Colonic mucosa (tissue), 4 donors: Measurements from ENCODE around the gene ADAMTS4. TPM values are rescaled to one million over a fixed set of nuclear protein-coding genes. Genes with fewer than 3 reads are reported as not detected.

Experiments used
- DNase-seq: peaks from one replicate; pipeline ENCODE4 v3.0.0-alpha.2; 2020
- H3K27ac ChIP-seq: fragments of 200-600 bp; one replicate; pipeline ENCODE4 v1.8.0; 2021
- H3K27me3 ChIP-seq: fragments of 200-600 bp; one replicate; pipeline ENCODE4 v1.8.0; 2021
- H3K36me3 ChIP-seq: fragments of 200-600 bp; one replicate; pipeline ENCODE4 v1.8.0; 2021
- H3K4me1 ChIP-seq: fragments of 200-600 bp; one replicate; pipeline ENCODE4 v1.8.0; 2021; ENCODE audit warnings: mild to moderate bottlenecking
- H3K4me3 ChIP-seq: fragments of 200-600 bp; one replicate; pipeline ENCODE4 v1.8.0; 2021
- H3K9ac ChIP-seq, 2 donors: one replicate each; pipeline ENCODE4 v1.7.0; 2013; ENCODE audit warnings: control low read depth in 2 of 2, low read depth in 2 of 2, low read length in 2 of 2
- H3K9me3 ChIP-seq: fragments of 200-600 bp; one replicate; pipeline ENCODE4 v1.8.0; 2021
- CTCF ChIP-seq: fragments of 200-600 bp; IDR thresholded peaks from one replicate; pipeline ENCODE4 v1.8.0; 2022; ENCODE audit warnings: antibody characterized with exemption, mild to moderate bottlenecking
- intact Hi-C: fragments of 100-400 bp; cut with DNase I; formaldehyde crosslinking; loops from one replicate; pipeline ENCODE4 v1.14.1; 2022
- total RNA-seq, 2 donors: library from RNA; stranded (reverse); fragmentation: NEBNext Ultra II Directional in 1 of 2; extraction: Animal tissue kit (Norgen Biotek cat#: 25700) in 1 of 2; gene quantifications; one replicate each; pipeline ENCODE4 v1.2.1, GENCODE V29; 2021
- donor health status: healthy.
- donor health status: DM: no; HTN: no; CAD: no.
- donor health status: DM: no; HTN: no; CAD: no.

The ADAMTS4 gene
- total RNA-seq, 2 donors from 2014 or later, result 0.57 to 14.0 TPM

- Histone ChIP-seq H3K9ac (peak overlapping the region; percentile 70 to 96), H3K27me3 (no peaks in the 10 kb centered on the region), H3K27ac (peak overlapping the region; percentile 86), H3K9me3 (no peaks in the 10 kb centered on the region), H3K4me1 (no peaks in the 10 kb centered on the region), H3K4me3 (peak overlapping the region; percentile 49), H3K36me3 (no peaks in the 10 kb centered on the region)
- intact Hi-C loops, result no loop called here
- no peak for TF ChIP-seq CTCF
- DNase-seq, result peak; percentile 45
These were observed 2.4 kb upstream of the ADAMTS4 start for GRCh38 chr1:161200992-161201835.

GRCh38 chr1:161200421-161200991 is 1.7 kb upstream of the ADAMTS4 start:
- intact Hi-C loops, result no loop called here
- H3K27ac ChIP-seq, result peak overlapping the region; percentile 86
- no peaks in the 10 kb centered on the region for H3K36me3 ChIP-seq
- no peak for DNase-seq
- H3K9me3 ChIP-seq, result no peaks in the 10 kb centered on the region
- H3K9ac ChIP-seq, result peak overlapping the region in 1 of 2 donors; percentile 2
- H3K27me3 ChIP-seq, result no peaks in the 10 kb centered on the region
- H3K4me3 ChIP-seq, result no peak overlapping the region
- TF ChIP-seq CTCF, result no peak
- H3K4me1 ChIP-seq, result no peaks in the 10 kb centered on the region

GRCh38 chr1:161199506-161200139 is 769 bp upstream of the ADAMTS4 start:
- Histone ChIP-seq H3K4me1 (no peaks in the 10 kb centered on the region), H3K4me3 (no peak overlapping the region), H3K36me3 (no peaks in the 10 kb centered on the region), H3K9me3 (no peaks in the 10 kb centered on the region), H3K27ac (peak overlapping the region; percentile 23), H3K9ac (peak overlapping the region; percentile 36 to 47), H3K27me3 (no peaks in the 10 kb centered on the region)
- intact Hi-C loops, result loop anchor here (10.0 kb wide), 2 partner anchors 105 to 185 kb away; partner anchors contain the start of gene MPZ
- no peak for DNase-seq
- TF ChIP-seq CTCF, result no peak

- Histone ChIP-seq H3K4me1 (no peaks in the 10 kb centered on the region), H3K27ac (peak overlapping the region; percentile 23), H3K36me3 (no peaks in the 10 kb centered on the region), H3K9ac (peak overlapping the region; percentile 40 to 47), H3K27me3 (no peaks in the 10 kb centered on the region), H3K4me3 (peak overlapping the region; percentile 24), H3K9me3 (no peaks in the 10 kb centered on the region)
- no peak for TF ChIP-seq CTCF
- intact Hi-C loops, result loop anchor here (10.0 kb wide), 2 partner anchors 106 to 186 kb away; partner anchors contain the start of gene MPZ
- DNase-seq, result no peak
These were observed 509 bp downstream of the ADAMTS4 start for GRCh38 chr1:161198194-161198896.

- Histone ChIP-seq H3K4me1 (no peaks in the 10 kb centered on the region), H3K27me3 (no peaks in the 10 kb centered on the region), H3K27ac (peak overlapping the region; percentile 23), H3K36me3 (no peaks in the 10 kb centered on the region), H3K9me3 (no peaks in the 10 kb centered on the region), H3K9ac (peak overlapping the region; percentile 40 to 59), H3K4me3 (peak overlapping the region; percentile 24)
- no peak for DNase-seq
- TF ChIP-seq CTCF, result no peak
- intact Hi-C loops, result loop anchor here (10.0 kb wide), 2 partner anchors 107 to 187 kb away; partner anchors contain the start of gene MPZ
These were observed 1.2 kb downstream of the ADAMTS4 start for GRCh38 chr1:161197560-161198193.
